Adrenal gland (tissue), 5 donors: Measurements from ENCODE around the gene EPS8L1.

ENCODE experiments used
- CTCF ChIP-seq, 6 experiments: fragments of 450-650 bp in 4 of 6; fragments of 200-600 bp in 2 of 6; sonication (generic) in 1 of 6; IDR thresholded peaks; 1 replicate in 5 of 6; 2 replicates in 1 of 6; pipeline versions ENCODE4 v1.5.1 to v1.8.0; 2016 to 2021; ENCODE audit warnings: antibody characterized with exemption in 6 of 6, mild to moderate bottlenecking in 2 of 6, moderate library complexity in 1 of 6
- POLR2A ChIP-seq, 2 donors: fragments of 450-650 bp; IDR thresholded peaks; one replicate each; pipeline ENCODE4 v1.6.1; 2017; ENCODE audit warnings: antibody characterized with exemption in 2 of 2, mild to moderate bottlenecking in 2 of 2, moderate library complexity in 1 of 2
- donor health status: DM: no; HTN: no; CAD: no.

- TF ChIP-seq CTCF (IDR thresholded peaks at IDR 0.05) (no peak), POLR2A (IDR thresholded peaks at IDR 0.05) (no peak)
Observed at GRCh38 chr19:55098716-55099556, 23.3 kb downstream of the EPS8L1 start.
